ENCODE results near the gene CD247. TPM values are rescaled to one million over a fixed set of nuclear protein-coding genes. Genes with fewer than 3 reads are reported as not detected.

CD247 gene
- polyA plus RNA-seq, 4 donors: 0.37 to 0.87 (median 0.66) TPM

GRCh38 chr1:167441222-167441621 lies 77.1 kb downstream of the CD247 start:
- DNase-seq (ENCODE audit: low read depth in 4 of 4, low spot score in 3 of 4): no peak

DNA sequence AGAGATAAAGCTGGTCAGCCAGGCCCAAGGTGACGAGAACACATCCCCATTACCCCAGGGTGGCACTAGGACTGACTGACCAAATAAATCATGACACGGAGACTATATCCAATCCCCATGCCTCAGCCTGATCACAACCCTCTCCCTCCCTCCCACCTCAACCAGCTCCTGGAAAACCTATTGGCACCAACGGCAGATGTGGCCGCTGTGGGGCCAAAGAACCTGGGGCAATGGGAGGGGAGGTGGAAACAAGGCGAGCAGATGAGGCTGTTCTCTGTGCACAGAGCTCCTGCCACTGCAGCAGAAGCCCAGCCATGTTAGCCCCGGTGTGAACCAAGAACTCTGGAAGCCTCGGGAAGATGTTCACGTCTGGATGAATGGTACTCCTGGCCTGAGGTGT lies 77.6 kb downstream of the CD247 start:
- no peak for DNase-seq (ENCODE audit: low read depth in 4 of 4, low spot score in 3 of 4)

- DNase-seq (ENCODE audit: low read depth in 4 of 4, low spot score in 3 of 4): no peak
These were observed 78.0 kb downstream of the CD247 start for GRCh38 chr1:167440345-167440744.

GRCh38 chr1:167439301-167439988 lies 78.9 kb downstream of the CD247 start:
- no peak for DNase-seq (ENCODE audit: low read depth in 4 of 4, low spot score in 3 of 4)

GRCh38 chr1:167438171-167439138 lies 79.9 kb downstream of the CD247 start:
- DNase-seq (ENCODE audit: low read depth in 4 of 4, low spot score in 3 of 4): no peak

- no peak for DNase-seq (ENCODE audit: low read depth in 4 of 4, low spot score in 3 of 4)
These were observed 82.8 kb downstream of the CD247 start for GRCh38 chr1:167435484-167435883.

- DNase-seq (ENCODE audit: low read depth in 4 of 4, low spot score in 3 of 4): no peak
These were observed 84.0 kb downstream of the CD247 start for GRCh38 chr1:167434306-167434705.

DNA sequence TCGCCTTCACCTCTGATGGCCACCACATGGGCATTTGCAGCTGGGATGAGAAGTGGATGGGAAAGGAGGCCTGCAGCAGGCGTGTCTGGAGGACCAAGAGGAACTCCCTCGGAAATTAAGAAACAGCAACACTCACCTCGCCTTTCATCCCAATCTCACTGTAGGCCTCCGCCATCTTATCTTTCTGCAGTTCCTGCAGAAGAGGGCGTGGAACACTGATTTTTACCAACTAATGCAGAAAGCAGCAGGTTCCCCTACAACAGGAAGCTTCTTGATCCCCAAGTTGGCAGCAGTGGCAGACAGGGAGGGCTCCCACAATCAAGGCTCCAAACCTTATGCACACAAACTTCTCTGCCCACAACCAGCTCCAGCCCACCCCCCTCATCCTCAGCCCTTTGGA lies 84.4 kb downstream of the CD247 start:
- no peak for DNase-seq (ENCODE audit: low read depth in 4 of 4, low spot score in 3 of 4)

GRCh38 chr1:167432780-167433179 lies 85.5 kb downstream of the CD247 start:
- DNase-seq (ENCODE audit: low read depth in 4 of 4, low spot score in 3 of 4): no peak

DNA sequence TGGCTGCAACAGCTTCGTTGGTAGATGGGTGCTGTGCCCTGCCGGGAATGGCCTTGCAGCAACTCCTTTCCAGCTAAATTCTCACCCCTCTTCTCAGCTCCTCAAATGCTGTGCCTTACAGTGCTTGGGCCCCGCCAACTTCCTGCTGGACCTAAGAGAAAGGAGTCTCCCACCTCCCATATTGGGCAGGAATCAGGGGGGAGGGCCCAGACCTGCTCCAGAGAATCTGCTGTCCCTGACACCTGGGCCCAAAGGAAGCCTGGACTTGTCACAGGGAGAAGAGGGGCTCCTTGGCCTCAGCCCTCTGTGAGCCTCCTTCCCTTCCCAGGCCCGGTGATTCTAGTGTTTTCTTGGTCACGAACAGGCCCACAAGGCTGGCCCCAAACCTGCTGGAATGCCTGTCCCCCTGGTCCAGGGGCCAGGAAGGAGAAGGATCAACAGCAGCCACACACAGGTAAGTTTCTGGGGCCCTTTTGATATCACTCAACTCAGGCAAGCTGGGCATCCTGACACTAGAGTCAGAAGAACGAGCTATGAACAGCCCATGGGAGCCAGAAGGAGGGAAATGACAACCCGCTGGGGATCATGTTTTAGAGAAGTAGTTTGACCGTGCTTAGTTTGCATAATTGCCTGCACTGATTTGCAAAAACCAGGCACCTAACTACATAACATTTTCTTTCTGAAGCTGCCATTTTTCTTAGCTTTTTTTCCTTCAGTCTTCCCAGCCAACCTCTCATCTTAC lies 86.2 kb downstream of the CD247 start:
- DNase-seq (ENCODE audit: low read depth in 4 of 4, low spot score in 3 of 4): no peak

DNA sequence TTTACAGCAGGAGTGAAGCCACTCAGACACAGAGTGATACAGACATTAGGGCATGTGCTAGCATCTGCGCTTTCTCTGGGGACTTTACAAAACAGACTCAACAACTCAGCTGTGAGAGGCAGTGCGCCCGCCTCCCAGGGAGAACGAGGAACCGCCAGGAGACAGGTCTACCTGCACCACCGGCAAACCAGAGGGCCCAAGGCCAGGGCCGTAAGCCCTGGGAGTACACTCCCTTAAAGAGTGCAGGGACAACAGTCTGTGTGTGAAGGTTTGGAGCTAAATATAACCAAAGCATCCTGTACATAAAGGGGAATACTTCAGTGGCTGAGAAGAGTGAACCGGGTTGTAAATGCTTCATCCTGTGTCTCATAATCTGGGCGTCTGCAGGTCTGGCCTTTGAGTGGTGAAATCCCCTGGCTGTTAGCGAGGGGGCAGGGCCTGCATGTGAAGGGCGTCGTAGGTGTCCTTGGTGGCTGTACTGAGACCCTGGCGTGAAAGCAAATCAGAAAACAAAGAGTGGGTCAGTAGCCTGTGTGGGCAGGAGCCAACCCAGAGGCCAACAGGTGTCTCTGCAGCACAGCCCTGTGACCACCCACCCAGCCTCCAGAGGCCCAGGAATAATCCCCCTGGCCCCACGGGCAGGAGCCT lies 86.9 kb downstream of the CD247 start:
- no peak for DNase-seq (ENCODE audit: low read depth in 4 of 4, low spot score in 3 of 4)

DNA sequence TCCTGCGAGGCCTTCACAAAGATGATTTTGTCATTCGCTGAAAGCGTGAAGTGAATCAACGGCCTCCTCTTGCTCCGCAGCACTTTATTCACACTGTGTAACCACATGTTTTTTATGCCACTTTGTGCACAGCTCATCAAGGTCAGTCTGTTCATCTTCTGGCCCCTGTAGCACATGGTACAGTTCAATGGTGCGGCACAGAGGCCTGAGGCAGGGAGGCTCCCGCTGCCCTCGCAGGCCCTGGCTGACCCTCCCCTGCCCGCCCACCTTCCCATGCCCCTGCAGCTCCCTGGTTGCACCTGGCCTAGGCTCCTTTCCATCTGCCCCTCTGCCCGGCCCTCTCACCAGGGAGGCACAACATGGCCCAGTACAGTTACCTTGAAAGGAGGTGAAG lies 87.5 kb downstream of the CD247 start:
- no peak for DNase-seq (ENCODE audit: low read depth in 4 of 4, low spot score in 3 of 4)

DNA sequence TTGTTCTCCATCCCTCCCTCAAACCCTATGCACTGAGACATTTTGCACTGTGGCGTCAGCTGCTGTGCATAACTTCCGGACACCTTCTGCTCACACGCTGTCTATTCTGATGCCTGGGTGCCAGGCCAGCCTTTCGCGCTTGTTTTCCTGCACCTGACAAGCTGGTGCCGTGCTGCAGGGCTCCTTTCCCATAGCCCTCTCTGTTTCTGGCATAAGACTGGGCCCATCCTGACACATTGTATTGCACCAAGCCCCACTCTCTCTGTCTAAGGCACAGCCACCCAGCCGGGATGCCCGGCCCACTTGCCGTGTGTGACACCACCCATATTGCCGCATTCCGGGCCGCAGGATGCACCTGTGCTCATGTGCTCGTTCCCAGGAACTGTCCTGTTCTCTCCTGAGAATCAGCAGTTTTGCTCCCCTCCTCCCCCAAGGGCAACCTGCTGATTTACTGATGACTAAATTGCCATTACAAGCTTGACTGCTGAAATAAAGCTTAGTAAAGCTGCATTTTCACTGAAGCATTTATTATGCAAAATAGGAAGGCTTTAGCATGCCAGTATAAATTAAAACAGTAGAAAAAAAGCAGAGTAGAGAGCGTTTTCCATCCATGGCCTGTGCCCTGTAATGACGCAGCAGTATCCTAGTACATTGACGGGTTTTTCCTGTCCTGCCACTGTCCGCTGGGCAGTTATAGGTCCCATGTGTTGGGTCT lies 88.0 kb downstream of the CD247 start:
- DNase-seq (ENCODE audit: low read depth in 4 of 4, low spot score in 3 of 4): no peak

DNA sequence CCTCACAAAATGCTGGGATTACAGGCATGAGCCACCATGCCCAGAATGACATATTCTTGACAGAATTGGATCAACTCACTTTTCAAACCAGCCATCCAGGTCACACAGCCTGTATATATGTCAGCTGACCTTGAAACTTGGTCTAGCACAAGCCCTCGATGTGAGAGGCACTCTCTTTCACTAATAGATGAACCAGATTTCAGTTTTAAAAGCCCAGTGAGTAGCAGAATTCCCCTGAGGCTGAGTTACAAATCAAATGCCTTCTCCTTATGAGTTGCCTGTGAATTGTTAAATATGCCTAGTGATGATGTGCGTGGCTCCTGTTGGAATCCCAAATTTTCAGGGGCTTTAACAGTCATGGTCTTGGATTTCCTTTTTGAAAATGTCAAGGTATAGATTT lies 88.7 kb downstream of the CD247 start:
- DNase-seq (ENCODE audit: low read depth in 4 of 4, low spot score in 3 of 4): no peak

GRCh38 chr1:167428395-167428794 lies 89.9 kb downstream of the CD247 start:
- DNase-seq (ENCODE audit: low read depth in 4 of 4, low spot score in 3 of 4): no peak

DNA sequence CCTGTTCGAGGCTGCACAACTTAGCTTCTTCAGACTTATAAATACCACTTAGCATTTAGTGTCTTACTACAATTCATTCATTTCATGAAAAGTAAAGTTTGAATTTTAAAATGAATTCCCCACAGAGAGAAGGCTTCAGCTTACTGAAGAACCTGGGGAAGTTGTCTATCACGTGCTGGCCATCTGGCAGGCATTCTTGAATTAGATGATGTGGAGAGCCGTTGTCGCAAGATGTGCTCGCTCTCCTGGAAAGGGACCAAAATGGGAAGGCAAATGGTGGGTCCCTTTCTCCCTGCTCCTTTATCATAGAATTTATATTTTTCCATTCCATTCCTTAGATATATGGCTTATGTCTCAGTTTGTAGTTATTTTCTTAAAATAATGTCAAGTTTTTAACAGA lies 90.5 kb downstream of the CD247 start:
- no peak for DNase-seq (ENCODE audit: low read depth in 4 of 4, low spot score in 3 of 4)

DNA sequence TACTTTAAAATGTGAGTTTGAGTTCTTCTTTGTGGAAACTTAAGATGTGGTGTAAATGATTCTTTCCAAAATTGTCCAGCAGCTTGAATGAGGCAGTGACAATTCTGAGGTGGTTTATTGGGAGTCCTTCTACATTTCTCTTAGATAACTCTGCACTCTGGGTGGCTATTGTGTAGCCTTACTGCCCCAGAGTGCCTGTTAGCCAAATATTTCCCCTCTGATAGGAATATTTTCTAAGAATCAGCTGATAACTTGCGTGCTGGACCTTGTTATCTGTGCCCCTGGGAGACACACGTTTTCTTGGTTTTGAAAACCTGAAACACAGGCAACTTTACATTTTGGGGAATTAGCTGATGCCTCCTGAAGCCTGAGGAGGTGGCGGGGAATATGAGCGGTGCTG lies 91.6 kb downstream of the CD247 start:
- no peak for DNase-seq (ENCODE audit: low read depth in 4 of 4, low spot score in 3 of 4)

DNA sequence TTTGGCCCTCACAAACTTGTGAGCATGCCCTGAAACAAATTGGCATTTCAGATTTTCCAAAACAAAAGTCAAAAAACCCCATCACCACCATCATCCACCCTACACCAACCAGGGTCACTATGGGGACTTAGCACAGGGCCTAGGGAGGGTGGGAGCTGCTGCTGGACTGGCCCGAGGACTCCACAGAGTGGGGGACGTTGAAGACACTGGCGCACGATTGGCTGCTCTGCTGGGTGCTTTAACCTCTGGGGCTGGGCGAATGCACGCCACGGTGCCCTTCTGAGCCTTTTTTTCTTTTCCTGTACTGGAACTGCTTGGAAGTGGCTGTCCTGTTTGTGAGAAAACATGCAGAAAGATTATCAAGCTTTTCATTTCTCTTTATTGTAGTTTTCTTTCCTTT lies 92.8 kb downstream of the CD247 start:
- no peak for DNase-seq (ENCODE audit: low read depth in 4 of 4, low spot score in 3 of 4)

- DNase-seq (ENCODE audit: low read depth in 4 of 4, low spot score in 3 of 4): no peak
These were observed 94.4 kb downstream of the CD247 start for GRCh38 chr1:167423684-167424619.
